Measurements from ENCODE around the gene MIF4GD. TPM values are rescaled to one million over a fixed set of nuclear protein-coding genes. Genes with fewer than 3 reads are reported as not detected.

Gene MIF4GD
- polyA plus RNA-seq, 1 donor from 2014 or later = 27.7 TPM

DNA sequence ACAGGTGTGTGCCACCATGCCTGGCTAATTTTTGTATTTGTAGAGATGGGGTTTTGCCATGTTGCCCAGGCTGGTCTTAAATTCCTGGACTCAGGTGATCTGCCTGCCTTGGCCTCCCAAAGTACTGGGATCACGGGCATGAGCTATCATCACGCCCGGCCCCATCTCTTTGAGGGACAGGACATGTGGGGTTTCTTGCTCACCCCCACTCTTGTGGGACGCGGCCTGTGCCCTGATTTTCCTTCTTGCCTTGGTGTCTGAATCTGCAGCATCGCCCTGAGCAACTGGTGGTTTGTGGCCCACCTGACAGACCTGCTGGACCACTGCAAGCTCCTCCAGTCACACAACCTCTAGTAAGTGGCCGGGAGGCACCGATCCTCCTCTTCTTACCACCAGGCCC, 40.0 kb downstream of the MIF4GD start:
- Histone ChIP-seq H3K4me3 (ENCODE audit: low read length) (no peak overlapping the region), H3K9me3 (ENCODE audit: low read length) (no peaks in the 10 kb centered on the region), H3K9me2 (ENCODE audit: insufficient read depth, low read length) (no peaks in the 10 kb centered on the region), H3F3A (ENCODE audit: insufficient read depth, low read length, poor library complexity, severe bottlenecking) (no peaks in the 10 kb centered on the region), H3K4me2 (ENCODE audit: low read length) (no peak overlapping the region), H3K9ac (ENCODE audit: low read length) (no peak overlapping the region), H3K36me3 (ENCODE audit: insufficient read depth, low read length) (peaks cover 5% of the 10 kb centered on the region), H3K27ac (ENCODE audit: low read length) (no peak overlapping the region), H3K79me2 (replicated peaks; ENCODE audit: insufficient read depth, low read length) (no peaks in the 10 kb centered on the region), H3K27me3 (ENCODE audit: insufficient read depth, low read depth, low read length) (no peaks in the 10 kb centered on the region), H2AFZ (ENCODE audit: low read depth, low read length) (no peak overlapping the region), H4K20me1 (ENCODE audit: insufficient read depth) (no peaks in the 10 kb centered on the region)
- TF ChIP-seq, protein P1, sequence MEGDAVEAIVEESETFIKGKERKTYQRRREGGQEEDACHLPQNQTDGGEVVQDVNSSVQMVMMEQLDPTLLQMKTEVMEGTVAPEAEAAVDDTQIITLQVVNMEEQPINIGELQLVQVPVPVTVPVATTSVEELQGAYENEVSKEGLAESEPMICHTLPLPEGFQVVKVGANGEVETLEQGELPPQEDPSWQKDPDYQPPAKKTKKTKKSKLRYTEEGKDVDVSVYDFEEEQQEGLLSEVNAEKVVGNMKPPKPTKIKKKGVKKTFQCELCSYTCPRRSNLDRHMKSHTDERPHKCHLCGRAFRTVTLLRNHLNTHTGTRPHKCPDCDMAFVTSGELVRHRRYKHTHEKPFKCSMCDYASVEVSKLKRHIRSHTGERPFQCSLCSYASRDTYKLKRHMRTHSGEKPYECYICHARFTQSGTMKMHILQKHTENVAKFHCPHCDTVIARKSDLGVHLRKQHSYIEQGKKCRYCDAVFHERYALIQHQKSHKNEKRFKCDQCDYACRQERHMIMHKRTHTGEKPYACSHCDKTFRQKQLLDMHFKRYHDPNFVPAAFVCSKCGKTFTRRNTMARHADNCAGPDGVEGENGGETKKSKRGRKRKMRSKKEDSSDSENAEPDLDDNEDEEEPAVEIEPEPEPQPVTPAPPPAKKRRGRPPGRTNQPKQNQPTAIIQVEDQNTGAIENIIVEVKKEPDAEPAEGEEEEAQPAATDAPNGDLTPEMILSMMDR (IDR thresholded peaks at IDR 0.05; ENCODE audit: poor library complexity, severe bottlenecking) = no peak
- TF ChIP-seq EZH2 (IDR thresholded peaks at IDR 0.05; ENCODE audit: borderline replicate concordance, insufficient read depth, low read length, poor library complexity, severe bottlenecking) (no peak), SMC3 (conservative IDR thresholded peaks at IDR 0.05; ENCODE audit: poor library complexity) (no peak), RAD21 (conservative IDR thresholded peaks at IDR 0.05) (no peak), MXI1 (conservative IDR thresholded peaks at IDR 0.05; ENCODE audit: poor library complexity, severe bottlenecking) (no peak), TAF1 (IDR thresholded peaks at IDR 0.05; ENCODE audit: low read depth) (no peak)
- TF ChIP-seq, protein P2, sequence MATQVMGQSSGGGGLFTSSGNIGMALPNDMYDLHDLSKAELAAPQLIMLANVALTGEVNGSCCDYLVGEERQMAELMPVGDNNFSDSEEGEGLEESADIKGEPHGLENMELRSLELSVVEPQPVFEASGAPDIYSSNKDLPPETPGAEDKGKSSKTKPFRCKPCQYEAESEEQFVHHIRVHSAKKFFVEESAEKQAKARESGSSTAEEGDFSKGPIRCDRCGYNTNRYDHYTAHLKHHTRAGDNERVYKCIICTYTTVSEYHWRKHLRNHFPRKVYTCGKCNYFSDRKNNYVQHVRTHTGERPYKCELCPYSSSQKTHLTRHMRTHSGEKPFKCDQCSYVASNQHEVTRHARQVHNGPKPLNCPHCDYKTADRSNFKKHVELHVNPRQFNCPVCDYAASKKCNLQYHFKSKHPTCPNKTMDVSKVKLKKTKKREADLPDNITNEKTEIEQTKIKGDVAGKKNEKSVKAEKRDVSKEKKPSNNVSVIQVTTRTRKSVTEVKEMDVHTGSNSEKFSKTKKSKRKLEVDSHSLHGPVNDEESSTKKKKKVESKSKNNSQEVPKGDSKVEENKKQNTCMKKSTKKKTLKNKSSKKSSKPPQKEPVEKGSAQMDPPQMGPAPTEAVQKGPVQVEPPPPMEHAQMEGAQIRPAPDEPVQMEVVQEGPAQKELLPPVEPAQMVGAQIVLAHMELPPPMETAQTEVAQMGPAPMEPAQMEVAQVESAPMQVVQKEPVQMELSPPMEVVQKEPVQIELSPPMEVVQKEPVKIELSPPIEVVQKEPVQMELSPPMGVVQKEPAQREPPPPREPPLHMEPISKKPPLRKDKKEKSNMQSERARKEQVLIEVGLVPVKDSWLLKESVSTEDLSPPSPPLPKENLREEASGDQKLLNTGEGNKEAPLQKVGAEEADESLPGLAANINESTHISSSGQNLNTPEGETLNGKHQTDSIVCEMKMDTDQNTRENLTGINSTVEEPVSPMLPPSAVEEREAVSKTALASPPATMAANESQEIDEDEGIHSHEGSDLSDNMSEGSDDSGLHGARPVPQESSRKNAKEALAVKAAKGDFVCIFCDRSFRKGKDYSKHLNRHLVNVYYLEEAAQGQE (IDR thresholded peaks at IDR 0.05; ENCODE audit: borderline replicate concordance) = no peak

DNA sequence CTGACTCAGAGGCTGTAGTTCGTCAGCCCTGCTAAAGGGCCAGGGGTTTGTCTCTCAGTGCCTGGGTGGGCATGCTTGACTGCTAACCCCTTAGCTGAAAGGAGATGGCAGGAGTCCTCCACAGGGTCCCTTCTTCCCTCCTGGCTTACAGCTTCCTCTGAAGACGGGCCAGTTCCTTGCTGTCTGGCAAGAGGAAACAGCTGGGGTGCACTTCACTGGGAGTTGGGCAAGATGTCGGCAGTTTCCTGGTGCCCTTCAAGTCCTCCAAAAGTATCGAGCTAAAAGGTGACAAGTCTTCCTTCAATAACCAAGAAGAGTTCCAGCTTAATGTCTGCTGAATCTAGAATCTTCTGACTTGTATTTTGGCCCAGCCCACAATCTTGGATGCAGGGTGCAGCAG, 42.2 kb downstream of the MIF4GD start:
- Histone ChIP-seq H4K20me1 (ENCODE audit: insufficient read depth) (no peaks in the 10 kb centered on the region), H3K27me3 (ENCODE audit: insufficient read depth, low read depth, low read length) (no peaks in the 10 kb centered on the region), H3K79me2 (replicated peaks; ENCODE audit: insufficient read depth, low read length) (no peaks in the 10 kb centered on the region), H3K36me3 (ENCODE audit: insufficient read depth, low read length) (peaks cover 5% of the 10 kb centered on the region), H3K4me2 (ENCODE audit: low read length) (no peak overlapping the region), H3K9me3 (ENCODE audit: low read length) (no peaks in the 10 kb centered on the region), H3K9ac (ENCODE audit: low read length) (no peak overlapping the region), H3F3A (ENCODE audit: insufficient read depth, low read length, poor library complexity, severe bottlenecking) (no peaks in the 10 kb centered on the region), H3K9me2 (ENCODE audit: insufficient read depth, low read length) (no peaks in the 10 kb centered on the region), H3K27ac (ENCODE audit: low read length) (no peak overlapping the region), H2AFZ (ENCODE audit: low read depth, low read length) (no peak overlapping the region), H3K4me3 (ENCODE audit: low read length) (no peak overlapping the region)
- TF ChIP-seq, protein P1 (IDR thresholded peaks at IDR 0.05; ENCODE audit: poor library complexity, severe bottlenecking) = no peak
- TF ChIP-seq POLR2AphosphoS5 (IDR thresholded peaks at IDR 0.05) (no peak), EP300 (conservative IDR thresholded peaks at IDR 0.05; ENCODE audit: poor library complexity, severe bottlenecking) (no peak), MXI1 (conservative IDR thresholded peaks at IDR 0.05; ENCODE audit: poor library complexity, severe bottlenecking) (no peak), RAD21 (conservative IDR thresholded peaks at IDR 0.05) (no peak), TAF1 (IDR thresholded peaks at IDR 0.05; ENCODE audit: low read depth) (no peak), EZH2 (IDR thresholded peaks at IDR 0.05; ENCODE audit: borderline replicate concordance, insufficient read depth, low read length, poor library complexity, severe bottlenecking) (no peak), SMC3 (conservative IDR thresholded peaks at IDR 0.05; ENCODE audit: poor library complexity) (no peak)
- TF ChIP-seq, protein P2 (IDR thresholded peaks at IDR 0.05; ENCODE audit: borderline replicate concordance) = no peak
